GM04504 (cell line): Measurements from ENCODE around the gene AP5M1.
"Not testable (repeated sequence)": the region's sequence is repeated elsewhere in the genome, so short reads cannot be mapped to it uniquely, and the experiment has no call there.

Experiments used
- DNase-seq: peaks from one replicate; pipeline ENCODE4 v3.0.0-alpha.2; 2012; ENCODE audit warnings: low read depth

Gene AP5M1, protein sequence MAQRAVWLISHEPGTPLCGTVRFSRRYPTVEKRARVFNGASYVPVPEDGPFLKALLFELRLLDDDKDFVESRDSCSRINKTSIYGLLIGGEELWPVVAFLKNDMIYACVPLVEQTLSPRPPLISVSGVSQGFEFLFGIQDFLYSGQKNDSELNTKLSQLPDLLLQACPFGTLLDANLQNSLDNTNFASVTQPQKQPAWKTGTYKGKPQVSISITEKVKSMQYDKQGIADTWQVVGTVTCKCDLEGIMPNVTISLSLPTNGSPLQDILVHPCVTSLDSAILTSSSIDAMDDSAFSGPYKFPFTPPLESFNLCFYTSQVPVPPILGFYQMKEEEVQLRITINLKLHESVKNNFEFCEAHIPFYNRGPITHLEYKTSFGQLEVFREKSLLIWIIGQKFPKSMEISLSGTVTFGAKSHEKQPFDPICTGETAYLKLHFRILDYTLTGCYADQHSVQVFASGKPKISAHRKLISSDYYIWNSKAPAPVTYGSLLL

DNA sequence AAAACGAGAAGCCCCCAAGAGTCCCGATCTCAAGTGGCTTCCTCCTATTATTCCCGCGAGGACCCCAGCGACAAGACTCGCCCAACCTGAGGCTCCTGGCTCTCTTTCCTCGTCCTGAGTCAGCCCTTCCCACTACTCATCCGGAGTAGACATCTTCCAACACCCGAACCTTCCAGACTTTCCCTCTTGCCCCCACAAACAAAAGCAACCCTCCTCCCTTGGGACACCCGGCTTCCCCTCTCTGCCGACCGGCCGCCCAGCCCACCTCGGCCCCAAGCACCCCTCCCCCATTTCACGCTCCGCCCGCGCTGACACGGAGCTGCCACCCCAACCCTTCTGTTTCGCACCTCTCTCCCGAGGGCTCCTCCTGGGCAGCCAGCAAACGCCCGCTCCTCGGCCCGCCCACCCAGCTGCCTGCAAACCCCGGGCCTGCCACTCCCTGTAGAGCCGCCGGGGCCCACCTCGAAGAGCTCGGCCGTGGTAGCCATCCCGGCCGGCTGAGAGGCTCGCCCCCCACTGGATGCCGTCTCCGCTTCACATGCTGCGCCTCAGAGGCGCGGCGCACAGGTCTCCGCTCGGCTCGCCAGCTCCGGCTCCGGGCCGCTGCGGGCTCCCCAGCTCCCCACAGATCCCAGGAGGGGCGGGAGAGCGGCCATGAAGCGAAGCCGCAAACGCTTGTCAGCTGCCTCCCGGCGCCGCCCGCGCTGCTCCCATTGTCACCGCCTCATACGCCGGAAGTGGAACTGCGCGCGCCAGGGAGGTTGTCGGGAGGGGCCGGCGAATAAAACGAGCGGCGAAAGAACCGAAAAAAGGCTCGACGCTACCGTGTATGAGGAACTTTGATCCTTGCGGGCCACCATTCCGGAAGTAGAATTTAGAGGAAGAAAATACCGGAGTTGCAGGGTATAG lies at the start of gene AP5M1, which contains the start of gene EXOC5:
Gene AP5M1 (plus strand): TSS at position 811 of the 909 bp plus-strand sequence. CDS start 344 bp downstream, outside the sequence.
Gene EXOC5 (minus strand): TSS at position 745 of the 909 bp plus-strand sequence. CDS start 257 bp downstream, at position 488.
- DNase-seq: peak; percentile 82

GRCh38 chr14:57221931-57222330 lies 46.8 kb upstream of the AP5M1 start:
- DNase-seq: no peak

GRCh38 chr14:57227083-57227482 lies 41.7 kb upstream of the AP5M1 start:
- DNase-seq: no peak

DNA sequence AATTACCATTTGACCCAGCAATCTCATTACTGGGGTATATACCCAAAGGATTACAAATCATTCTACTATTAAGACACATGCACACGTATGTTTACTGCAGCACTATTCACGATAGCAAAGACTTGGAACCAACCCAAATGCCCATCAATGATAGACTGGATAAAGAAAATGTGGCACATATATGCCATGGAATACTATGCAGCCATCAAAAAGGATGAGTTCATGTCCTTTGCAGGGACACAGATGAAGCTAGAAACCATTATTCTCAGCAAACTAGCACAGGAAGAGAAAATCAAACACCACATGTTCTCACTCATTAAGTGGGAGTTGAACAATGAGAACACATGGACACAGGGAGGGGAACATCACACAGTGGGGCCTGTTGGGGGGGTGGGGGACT lies 40.5 kb upstream of the AP5M1 start:
- DNase-seq: not testable (repeated sequence)

- DNase-seq: no peak
These were observed 36.8 kb upstream of the AP5M1 start for GRCh38 chr14:57232006-57232405.

- DNase-seq: not testable (repeated sequence)
These were observed 28.7 kb upstream of the AP5M1 start for GRCh38 chr14:57240115-57240514.

DNA sequence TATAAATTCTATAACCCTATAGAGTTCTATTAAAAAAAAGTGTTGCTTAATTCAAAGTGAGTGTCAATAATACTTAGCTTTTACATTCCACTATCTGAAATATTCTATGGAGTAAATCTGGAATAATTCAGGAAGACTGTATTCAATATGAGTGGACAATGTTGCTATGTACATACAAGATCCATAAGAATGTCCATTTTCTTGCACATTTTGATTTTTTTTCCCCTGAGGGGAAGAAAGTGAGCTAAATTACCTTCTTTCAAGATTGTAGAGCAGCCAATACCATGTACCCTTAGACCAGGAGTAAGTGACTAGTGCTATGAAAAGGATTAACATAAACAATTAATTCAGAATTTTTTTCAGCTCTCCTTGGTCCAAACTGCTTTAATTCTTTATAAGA lies 25.5 kb upstream of the AP5M1 start:
- no peak for DNase-seq

- peak; percentile 37 for DNase-seq
These were observed 24.7 kb upstream of the AP5M1 start for GRCh38 chr14:57244106-57244505.

- no peak for DNase-seq
These were observed 22.8 kb upstream of the AP5M1 start for GRCh38 chr14:57245941-57246340.

- no peak for DNase-seq
These were observed 21.7 kb upstream of the AP5M1 start for GRCh38 chr14:57246933-57247657.

DNA sequence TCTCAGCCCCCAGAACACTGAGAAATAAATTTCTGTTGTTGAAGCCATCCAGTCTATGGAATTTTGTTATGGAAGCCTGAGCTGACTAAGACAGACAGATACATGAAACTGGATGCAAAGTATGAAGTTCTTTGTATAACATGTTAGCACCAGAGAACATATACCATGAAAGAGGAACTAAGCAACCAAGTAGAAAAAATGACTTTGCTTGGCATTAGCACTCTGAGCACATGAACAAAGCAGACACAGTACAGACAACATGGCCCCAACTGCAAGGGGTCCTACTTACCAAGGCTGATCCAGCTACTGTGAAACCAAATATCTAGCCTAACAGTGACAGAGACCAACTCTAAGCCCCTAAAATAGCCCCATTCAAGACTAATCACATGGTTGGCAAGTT lies 13.9 kb upstream of the AP5M1 start:
- no peak for DNase-seq

DNA sequence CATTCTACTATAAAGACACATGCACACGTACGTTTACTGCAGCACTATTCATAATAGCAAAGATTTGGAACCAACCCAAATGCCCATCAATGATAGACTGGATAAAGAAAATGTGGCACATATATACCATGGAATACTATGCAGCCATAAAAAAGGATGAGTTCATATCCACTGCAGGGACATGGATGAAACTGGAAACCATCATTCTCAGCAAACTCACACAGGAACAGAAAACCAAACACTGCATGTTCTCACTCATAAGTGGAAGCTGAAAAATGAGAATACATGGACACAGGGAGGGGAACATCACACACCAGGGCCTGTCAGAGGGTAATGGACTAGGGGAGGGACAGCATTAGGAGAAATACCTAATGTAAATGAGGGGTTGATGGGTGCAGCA lies 10.6 kb upstream of the AP5M1 start:
- not testable (repeated sequence) for DNase-seq

DNA sequence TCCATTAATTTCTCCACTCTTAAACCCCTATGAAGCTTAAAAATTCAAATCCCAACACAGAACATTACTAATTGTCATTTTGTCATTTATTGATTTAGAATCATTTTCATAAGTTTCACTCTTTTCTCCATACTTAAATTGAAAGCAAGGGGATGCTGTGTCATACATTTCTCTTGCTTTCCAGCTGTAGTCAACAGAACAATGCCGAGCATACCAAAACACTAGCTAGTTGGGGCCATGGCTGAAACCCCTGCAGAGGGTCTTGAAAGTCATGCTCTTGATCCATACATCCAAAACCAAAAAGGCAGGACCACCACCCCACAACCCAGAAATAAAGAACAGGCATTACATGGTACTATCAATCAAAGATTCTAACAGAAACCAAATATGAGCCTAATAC lies 9.1 kb upstream of the AP5M1 start:
- DNase-seq: no peak

DNA sequence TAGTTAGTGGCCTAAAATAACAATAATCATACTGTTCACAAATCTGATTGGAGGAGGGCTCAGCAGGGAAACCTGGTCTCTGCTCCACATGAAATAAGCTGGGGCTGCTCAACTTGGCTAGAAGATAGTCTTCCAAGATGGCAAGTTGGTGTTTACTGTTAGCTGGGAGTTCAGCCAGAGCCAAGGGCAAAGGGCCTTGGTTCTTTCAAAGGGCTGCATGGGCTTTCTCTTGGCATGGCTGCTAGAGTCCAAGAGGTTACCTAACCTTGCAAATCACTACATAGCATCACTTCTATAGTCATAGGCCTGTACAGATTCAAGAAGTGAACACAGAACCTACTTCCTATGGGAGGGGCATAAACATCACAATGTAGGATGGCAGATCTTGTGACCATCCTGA lies 7.2 kb upstream of the AP5M1 start:
- DNase-seq: no peak

GRCh38 chr14:57262117-57262516 lies 6.7 kb upstream of the AP5M1 start:
- no peak for DNase-seq

DNA sequence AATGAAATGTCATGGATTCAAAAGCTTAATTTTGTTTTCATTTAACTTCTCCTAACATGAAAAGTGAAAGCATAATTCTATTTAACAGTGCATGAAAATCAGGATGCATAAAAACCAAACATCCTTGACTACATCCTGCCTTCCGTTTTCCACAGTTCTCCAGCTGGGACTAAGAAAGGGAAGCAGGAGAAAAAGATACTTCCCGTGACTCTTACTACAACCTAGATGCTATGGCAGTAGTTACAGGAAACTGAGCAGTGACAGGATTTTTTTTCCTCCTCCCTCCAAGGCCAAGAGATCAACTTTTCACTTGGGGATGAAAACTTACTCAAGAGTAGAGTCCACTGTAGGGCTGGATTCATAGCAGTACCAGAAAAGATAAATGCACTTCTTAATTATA lies 2.7 kb upstream of the AP5M1 start:
- DNase-seq: no peak

GRCh38 chr14:57273236-57273635 lies 4.5 kb downstream of the AP5M1 start:
- no peak for DNase-seq

DNA sequence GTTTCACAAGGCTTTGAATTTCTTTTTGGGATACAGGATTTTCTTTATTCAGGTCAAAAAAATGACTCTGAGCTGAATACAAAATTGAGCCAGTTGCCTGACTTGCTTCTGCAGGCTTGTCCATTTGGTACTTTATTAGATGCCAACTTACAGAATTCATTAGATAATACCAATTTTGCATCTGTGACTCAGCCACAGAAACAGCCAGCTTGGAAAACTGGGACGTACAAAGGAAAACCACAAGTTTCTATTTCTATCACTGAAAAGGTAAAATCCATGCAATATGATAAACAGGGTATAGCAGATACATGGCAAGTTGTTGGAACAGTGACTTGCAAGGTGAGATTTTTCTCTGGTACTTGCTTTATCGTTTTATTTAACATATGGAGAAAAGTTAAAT lies 5.8 kb downstream of the AP5M1 start:
- no peak for DNase-seq

- DNase-seq: no peak
These were observed 6.4 kb downstream of the AP5M1 start for GRCh38 chr14:57275023-57275664.

- no peak for DNase-seq
These were observed 8.3 kb downstream of the AP5M1 start for GRCh38 chr14:57277062-57277461.

DNA sequence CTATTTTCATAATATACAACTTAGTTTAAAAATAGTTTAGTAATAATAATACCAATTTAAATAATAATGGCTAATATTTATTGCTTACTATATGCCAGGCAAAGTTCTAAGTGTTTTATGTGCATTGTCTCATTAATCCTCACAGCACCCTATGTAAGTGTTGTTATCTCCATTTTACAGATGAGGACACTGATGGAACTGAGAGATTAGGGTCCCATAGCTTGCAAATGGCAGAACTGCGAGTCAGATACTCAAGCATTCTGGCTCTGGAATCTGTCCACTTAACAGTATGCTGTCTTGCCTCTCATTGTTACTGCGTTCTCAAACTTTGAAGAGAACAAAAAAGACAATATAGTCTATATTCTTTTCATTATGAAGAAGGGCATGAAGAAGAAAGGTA lies 19.0 kb downstream of the AP5M1 start:
- no peak for DNase-seq

- no peak for DNase-seq
These were observed 22.0 kb downstream of the AP5M1 start for GRCh38 chr14:57290751-57291150.
